K562 (cell line): ENCODE data around the gene HOXB7. TPM values are rescaled to one million over a fixed set of nuclear protein-coding genes. Genes with fewer than 3 reads are reported as not detected.

Experiments
- BRD4 ChIP-seq: fragments of 200-600 bp; sonication (generic); IDR thresholded peaks from 2 replicates; pipeline ENCODE4 v1.6.1; 2017; ENCODE audit warnings: inconsistent platforms
- ETS2 ChIP-seq: IDR thresholded peaks from 2 replicates; pipeline ENCODE4 v1.6.1; 2016; ENCODE audit warnings: borderline replicate concordance, missing genetic modification characterization, mild to moderate bottlenecking, moderate library complexity, missing compliant biosample characterization; ENCODE audit not compliant: poor library complexity, severe bottlenecking
- HLTF ChIP-seq: fragments of 450-650 bp; IDR thresholded peaks from 2 replicates; pipeline ENCODE4 v1.6.1; 2016
- HMG20A ChIP-seq: fragments of 450-650 bp; formaldehyde crosslinking; conservative IDR thresholded peaks from 2 replicates; pipeline ENCODE4 v1.4.0; 2020; ENCODE audit warnings: mild to moderate bottlenecking, mixed read lengths
- HNRNPUL1 ChIP-seq: fragments of 200-400 bp; formaldehyde crosslinking; IDR thresholded peaks from 2 replicates; pipeline ENCODE4 v1.6.1; 2017; ENCODE audit warnings: low read length
- HOXB6 ChIP-seq: fragments of 250-450 bp; sonication (Bioruptor Pico); IDR thresholded peaks from 2 replicates; pipeline ENCODE4 v1.5.1; 2022; ENCODE audit warnings: mild to moderate bottlenecking, borderline replicate concordance
- ILK ChIP-seq: fragments of 450-650 bp; IDR thresholded peaks from 2 replicates; pipeline ENCODE4 v1.6.1; 2016; ENCODE audit warnings: missing genetic modification characterization, low read depth, mild to moderate bottlenecking, missing compliant biosample characterization, moderate library complexity, borderline replicate concordance
- L3MBTL2 ChIP-seq: fragments of 450-650 bp; IDR thresholded peaks from 2 replicates; pipeline ENCODE4 v1.6.1; 2016; ENCODE audit warnings: mild to moderate bottlenecking, moderate library complexity
- MIER1 ChIP-seq: fragments of 450-650 bp; IDR thresholded peaks from 2 replicates; pipeline ENCODE4 v1.6.1; 2016; ENCODE audit warnings: antibody characterized with exemption, mild to moderate bottlenecking, low read depth
- RBM17 ChIP-seq: fragments of 200-400 bp; formaldehyde crosslinking; IDR thresholded peaks from 2 replicates; pipeline ENCODE4 v1.6.1; 2017; ENCODE audit warnings: low read depth, mild to moderate bottlenecking, low read length, borderline replicate concordance
- SIN3B ChIP-seq: fragments of 450-650 bp; IDR thresholded peaks from 2 replicates; pipeline ENCODE4 v1.6.1; 2017; ENCODE audit warnings: low read depth, mild to moderate bottlenecking, moderate library complexity
- STAT5B ChIP-seq: fragments of 250-450 bp; sonication (Bioruptor Pico); IDR thresholded peaks from 2 replicates; pipeline ENCODE4 v1.8.0; 2021; ENCODE audit warnings: mild to moderate bottlenecking, inconsistent platforms
- polyA plus RNA-seq, 8 experiments: library from polyadenylated mRNA; depleted of rRNA in 4 of 8; stranded (reverse) in 5 of 8; unstranded in 3 of 8; fragments of >200 nt; fragmentation: Nextera tagmentation in 2 of 8; fragmentation: Illumina TruSeq in 1 of 8; extraction: Ambion mirVana in 2 of 8; extraction: Trizol in 1 of 8; gene quantifications; 2 replicates each; pipeline versions ENCODE4 v1.2.1 to v1.2.3, GENCODE V29; 2011 to 2014; ENCODE audit warnings: inconsistent platforms in 1 of 8, missing spikeins in 1 of 8
- total RNA-seq, 7 experiments: library from RNA; depleted of rRNA in 6 of 7; stranded (reverse); fragments of >200 nt in 6 of 7; fragmentation: Illumina TruSeq in 2 of 7; extraction: Trizol in 2 of 7; gene quantifications; 2 replicates each; pipeline versions ENCODE4 v1.2.1 to v1.2.3, GENCODE V29; 2011 to 2021; ENCODE audit warnings: low replicate concordance in 1 of 7
- TF ChIP-seq, protein P1 (sequence below): sonication (generic); formaldehyde crosslinking; IDR thresholded peaks from 2 replicates; pipeline ENCODE4 v1.8.1; 2022; ENCODE audit warnings: missing genetic modification reagents
- TF ChIP-seq, protein P2 (sequence below): fragments of 200-800 bp; sonication (Bioruptor generic); IDR thresholded peaks from 2 replicates; pipeline ENCODE4 v1.6.1; 2016; ENCODE audit warnings: missing genetic modification characterization, missing compliant biosample characterization
- TF ChIP-seq, protein P3 (sequence below): sonication (generic); formaldehyde crosslinking; IDR thresholded peaks from 2 replicates; pipeline ENCODE4 v1.8.0; 2022; ENCODE audit warnings: mild to moderate bottlenecking, missing genetic modification reagents
- TF ChIP-seq, protein P4 (sequence below): fragments of 450-650 bp; formaldehyde crosslinking; IDR thresholded peaks from 2 replicates; pipeline ENCODE4 v1.4.0; 2020; ENCODE audit warnings: mild to moderate bottlenecking, moderate library complexity

Gene HOXB7
- total and polyA plus RNA-seq, 9 of the 15 experiments (the other 6 are each of a cell fraction or from before 2014, with no cell fraction given): 5.5 to 16.7 (median 8.3) TPM

DNA sequence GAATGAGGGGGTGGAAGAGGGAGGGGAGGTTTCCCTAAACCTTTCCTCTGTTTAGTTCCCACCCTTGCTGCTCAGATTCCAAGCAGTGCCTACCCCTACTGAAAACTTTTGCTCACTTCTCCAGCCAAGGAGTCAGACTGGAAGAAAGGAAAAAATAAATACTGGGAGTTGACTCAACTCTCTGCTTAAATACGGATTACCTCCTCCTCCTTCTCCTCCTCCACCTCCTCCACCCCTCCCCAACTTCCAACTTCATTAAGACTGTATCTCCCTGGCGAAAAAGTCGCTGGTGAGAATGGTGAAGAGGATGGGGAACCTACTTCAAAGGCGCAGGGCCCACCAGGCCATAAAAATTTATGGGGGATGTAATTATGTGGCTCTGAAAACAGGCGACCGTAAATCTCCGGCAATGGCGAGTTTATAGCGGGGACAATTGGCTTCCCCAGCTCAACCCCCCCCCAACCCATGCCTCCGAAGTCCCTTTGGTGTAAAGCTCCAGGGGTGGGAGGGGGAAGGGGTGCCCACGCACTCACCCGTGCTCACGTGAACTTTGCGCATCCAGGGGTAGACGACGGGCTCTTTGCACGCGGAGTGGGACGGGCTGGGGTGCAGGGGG is 33.4 kb downstream of the HOXB7 start (continued):
- TF ChIP-seq, protein P1, sequence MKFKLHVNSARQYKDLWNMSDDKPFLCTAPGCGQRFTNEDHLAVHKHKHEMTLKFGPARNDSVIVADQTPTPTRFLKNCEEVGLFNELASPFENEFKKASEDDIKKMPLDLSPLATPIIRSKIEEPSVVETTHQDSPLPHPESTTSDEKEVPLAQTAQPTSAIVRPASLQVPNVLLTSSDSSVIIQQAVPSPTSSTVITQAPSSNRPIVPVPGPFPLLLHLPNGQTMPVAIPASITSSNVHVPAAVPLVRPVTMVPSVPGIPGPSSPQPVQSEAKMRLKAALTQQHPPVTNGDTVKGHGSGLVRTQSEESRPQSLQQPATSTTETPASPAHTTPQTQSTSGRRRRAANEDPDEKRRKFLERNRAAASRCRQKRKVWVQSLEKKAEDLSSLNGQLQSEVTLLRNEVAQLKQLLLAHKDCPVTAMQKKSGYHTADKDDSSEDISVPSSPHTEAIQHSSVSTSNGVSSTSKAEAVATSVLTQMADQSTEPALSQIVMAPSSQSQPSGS (CRISPR knock-in tag): no peak
- TF ChIP-seq BRD4 (no peak), STAT5B (CRISPR knock-in tag) (no peak), HMG20A (CRISPR knock-in tag) (no peak), HOXB6 (no peak), L3MBTL2 (no peak), HNRNPUL1 (no peak), RBM17 (no peak), SIN3B (no peak), HLTF (no peak), ETS2 (tag) (no peak), ILK (tag) (no peak), MIER1 (no peak)
- TF ChIP-seq, protein P2, sequence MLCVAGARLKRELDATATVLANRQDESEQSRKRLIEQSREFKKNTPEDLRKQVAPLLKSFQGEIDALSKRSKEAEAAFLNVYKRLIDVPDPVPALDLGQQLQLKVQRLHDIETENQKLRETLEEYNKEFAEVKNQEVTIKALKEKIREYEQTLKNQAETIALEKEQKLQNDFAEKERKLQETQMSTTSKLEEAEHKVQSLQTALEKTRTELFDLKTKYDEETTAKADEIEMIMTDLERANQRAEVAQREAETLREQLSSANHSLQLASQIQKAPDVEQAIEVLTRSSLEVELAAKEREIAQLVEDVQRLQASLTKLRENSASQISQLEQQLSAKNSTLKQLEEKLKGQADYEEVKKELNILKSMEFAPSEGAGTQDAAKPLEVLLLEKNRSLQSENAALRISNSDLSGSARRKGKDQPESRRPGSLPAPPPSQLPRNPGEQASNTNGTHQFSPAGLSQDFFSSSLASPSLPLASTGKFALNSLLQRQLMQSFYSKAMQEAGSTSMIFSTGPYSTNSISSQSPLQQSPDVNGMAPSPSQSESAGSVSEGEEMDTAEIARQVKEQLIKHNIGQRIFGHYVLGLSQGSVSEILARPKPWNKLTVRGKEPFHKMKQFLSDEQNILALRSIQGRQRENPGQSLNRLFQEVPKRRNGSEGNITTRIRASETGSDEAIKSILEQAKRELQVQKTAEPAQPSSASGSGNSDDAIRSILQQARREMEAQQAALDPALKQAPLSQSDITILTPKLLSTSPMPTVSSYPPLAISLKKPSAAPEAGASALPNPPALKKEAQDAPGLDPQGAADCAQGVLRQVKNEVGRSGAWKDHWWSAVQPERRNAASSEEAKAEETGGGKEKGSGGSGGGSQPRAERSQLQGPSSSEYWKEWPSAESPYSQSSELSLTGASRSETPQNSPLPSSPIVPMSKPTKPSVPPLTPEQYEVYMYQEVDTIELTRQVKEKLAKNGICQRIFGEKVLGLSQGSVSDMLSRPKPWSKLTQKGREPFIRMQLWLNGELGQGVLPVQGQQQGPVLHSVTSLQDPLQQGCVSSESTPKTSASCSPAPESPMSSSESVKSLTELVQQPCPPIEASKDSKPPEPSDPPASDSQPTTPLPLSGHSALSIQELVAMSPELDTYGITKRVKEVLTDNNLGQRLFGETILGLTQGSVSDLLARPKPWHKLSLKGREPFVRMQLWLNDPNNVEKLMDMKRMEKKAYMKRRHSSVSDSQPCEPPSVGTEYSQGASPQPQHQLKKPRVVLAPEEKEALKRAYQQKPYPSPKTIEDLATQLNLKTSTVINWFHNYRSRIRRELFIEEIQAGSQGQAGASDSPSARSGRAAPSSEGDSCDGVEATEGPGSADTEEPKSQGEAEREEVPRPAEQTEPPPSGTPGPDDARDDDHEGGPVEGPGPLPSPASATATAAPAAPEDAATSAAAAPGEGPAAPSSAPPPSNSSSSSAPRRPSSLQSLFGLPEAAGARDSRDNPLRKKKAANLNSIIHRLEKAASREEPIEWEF (CRISPR knock-in tag): no peak
- TF ChIP-seq, protein P3, sequence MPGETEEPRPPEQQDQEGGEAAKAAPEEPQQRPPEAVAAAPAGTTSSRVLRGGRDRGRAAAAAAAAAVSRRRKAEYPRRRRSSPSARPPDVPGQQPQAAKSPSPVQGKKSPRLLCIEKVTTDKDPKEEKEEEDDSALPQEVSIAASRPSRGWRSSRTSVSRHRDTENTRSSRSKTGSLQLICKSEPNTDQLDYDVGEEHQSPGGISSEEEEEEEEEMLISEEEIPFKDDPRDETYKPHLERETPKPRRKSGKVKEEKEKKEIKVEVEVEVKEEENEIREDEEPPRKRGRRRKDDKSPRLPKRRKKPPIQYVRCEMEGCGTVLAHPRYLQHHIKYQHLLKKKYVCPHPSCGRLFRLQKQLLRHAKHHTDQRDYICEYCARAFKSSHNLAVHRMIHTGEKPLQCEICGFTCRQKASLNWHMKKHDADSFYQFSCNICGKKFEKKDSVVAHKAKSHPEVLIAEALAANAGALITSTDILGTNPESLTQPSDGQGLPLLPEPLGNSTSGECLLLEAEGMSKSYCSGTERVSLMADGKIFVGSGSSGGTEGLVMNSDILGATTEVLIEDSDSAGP (CRISPR knock-in tag): no peak
- TF ChIP-seq, protein P4, sequence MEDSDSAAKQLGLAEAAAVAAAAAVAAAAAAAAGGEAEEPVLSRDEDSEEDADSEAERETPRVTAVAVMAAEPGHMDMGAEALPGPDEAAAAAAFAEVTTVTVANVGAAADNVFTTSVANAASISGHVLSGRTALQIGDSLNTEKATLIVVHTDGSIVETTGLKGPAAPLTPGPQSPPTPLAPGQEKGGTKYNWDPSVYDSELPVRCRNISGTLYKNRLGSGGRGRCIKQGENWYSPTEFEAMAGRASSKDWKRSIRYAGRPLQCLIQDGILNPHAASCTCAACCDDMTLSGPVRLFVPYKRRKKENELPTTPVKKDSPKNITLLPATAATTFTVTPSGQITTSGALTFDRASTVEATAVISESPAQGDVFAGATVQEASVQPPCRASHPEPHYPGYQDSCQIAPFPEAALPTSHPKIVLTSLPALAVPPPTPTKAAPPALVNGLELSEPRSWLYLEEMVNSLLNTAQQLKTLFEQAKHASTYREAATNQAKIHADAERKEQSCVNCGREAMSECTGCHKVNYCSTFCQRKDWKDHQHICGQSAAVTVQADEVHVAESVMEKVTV: no peak
